Measurements from ENCODE around the gene SSH2. TPM values are rescaled to one million over a fixed set of nuclear protein-coding genes. Genes with fewer than 3 reads are reported as not detected.

Gene SSH2
- polyA plus RNA-seq, 1 experiment = 24.1 TPM

- no peak for DNase-seq (ENCODE audit: low read depth, low spot score)
- no peaks in the 10 kb centered on the region for H3K27me3 ChIP-seq (ENCODE audit: control insufficient read depth, insufficient read depth, low read length)
- no peaks in the 10 kb centered on the region; the same call in 1 of the 2 replicates for H3K9me3 ChIP-seq (ENCODE audit: control insufficient read depth, insufficient read depth, low read length)
- H3K27ac ChIP-seq (ENCODE audit: low read depth, low read length) = no peak overlapping the region
- no peak for TF ChIP-seq CTCF (IDR thresholded peaks at IDR 0.05; ENCODE audit: low read depth, low read length)
- H3K4me3 ChIP-seq (ENCODE audit: low read depth, low read length) = peak overlapping the region; percentile 77
- CTCF ChIA-PET = interaction anchor here (0.6 to 1.1 kb wide), 3 partner anchors 18 to 477 kb away, joined by 3 to 5 read pairs (median 3); no protein-coding TSS in a partner anchor
- POLR2A ChIA-PET = no interaction called here
These were observed 308.3 kb downstream of the SSH2 start for GRCh38 chr17:29621751-29622194.

GRCh38 chr17:29620779-29621500 lies 309.1 kb downstream of the SSH2 start:
- Histone ChIP-seq H3K27me3 (ENCODE audit: control insufficient read depth, insufficient read depth, low read length) (no peaks in the 10 kb centered on the region), H3K27ac (ENCODE audit: low read depth, low read length) (no peak overlapping the region), H3K9me3 (ENCODE audit: control insufficient read depth, insufficient read depth, low read length) (no peaks in the 10 kb centered on the region; the same call in 1 of the 2 replicates), H3K4me3 (ENCODE audit: low read depth, low read length) (no peak overlapping the region; the same call in 1 of the 2 replicates)
- no peak for DNase-seq (ENCODE audit: low read depth, low spot score)
- ChIA-PET POLR2A (no interaction called here), CTCF (interaction anchor here (0.5 to 1.1 kb wide), 4 partner anchors 19 to 401 kb away, joined by 3 to 6 read pairs (median 3); no protein-coding TSS in a partner anchor)
- TF ChIP-seq CTCF (IDR thresholded peaks at IDR 0.05; ENCODE audit: low read depth, low read length) = no peak

GRCh38 chr17:29620271-29620670 lies 309.8 kb downstream of the SSH2 start:
- no peaks in the 10 kb centered on the region; the same call in 1 of the 2 replicates for H3K9me3 ChIP-seq (ENCODE audit: control insufficient read depth, insufficient read depth, low read length)
- no peak overlapping the region for H3K27ac ChIP-seq (ENCODE audit: low read depth, low read length)
- H3K4me3 ChIP-seq (ENCODE audit: low read depth, low read length) = no peak overlapping the region
- no peaks in the 10 kb centered on the region for H3K27me3 ChIP-seq (ENCODE audit: control insufficient read depth, insufficient read depth, low read length)
- DNase-seq (ENCODE audit: low read depth, low spot score) = no peak
- ChIA-PET POLR2A (no interaction called here), CTCF (interaction anchor here (0.5 to 1.9 kb wide), 4 partner anchors 22 to 188 kb away, joined by 3 to 6 read pairs (median 6); no protein-coding TSS in a partner anchor)
- no peak for TF ChIP-seq CTCF (IDR thresholded peaks at IDR 0.05; ENCODE audit: low read depth, low read length)

GRCh38 chr17:29619251-29619650 lies 310.8 kb downstream of the SSH2 start:
- no peak for DNase-seq (ENCODE audit: low read depth, low spot score)
- ChIA-PET CTCF (interaction anchor here (0.6 to 3.3 kb wide), 5 partner anchors 27 to 189 kb away, joined by 3 to 47 read pairs (median 6); partner anchors contain the start of gene ANKRD13B), POLR2A (no interaction called here)
- H3K27me3 ChIP-seq (ENCODE audit: control insufficient read depth, insufficient read depth, low read length) = no peaks in the 10 kb centered on the region
- no peak overlapping the region for H3K4me3 ChIP-seq (ENCODE audit: low read depth, low read length)
- H3K9me3 ChIP-seq (ENCODE audit: control insufficient read depth, insufficient read depth, low read length) = no peaks in the 10 kb centered on the region; the same call in 1 of the 2 replicates
- H3K27ac ChIP-seq (ENCODE audit: low read depth, low read length) = no peak overlapping the region
- TF ChIP-seq CTCF (IDR thresholded peaks at IDR 0.05; ENCODE audit: low read depth, low read length) = peak; percentile 39

All from AG04450 (cell line).